GM12874 (cell line): ENCODE data around the gene WNT10A.

Experiments
- CTCF ChIP-seq: IDR thresholded peaks from 2 replicates; pipeline ENCODE4 v1.5.1; 2011; ENCODE audit warnings: low read depth, mild to moderate bottlenecking, control low read depth, low read length, moderate library complexity; ENCODE audit not compliant: insufficient read depth

Gene WNT10A

GRCh38 chr2:218883491-218884490, 3.1 kb downstream of the WNT10A start:
- TF ChIP-seq CTCF = no peak

DNA sequence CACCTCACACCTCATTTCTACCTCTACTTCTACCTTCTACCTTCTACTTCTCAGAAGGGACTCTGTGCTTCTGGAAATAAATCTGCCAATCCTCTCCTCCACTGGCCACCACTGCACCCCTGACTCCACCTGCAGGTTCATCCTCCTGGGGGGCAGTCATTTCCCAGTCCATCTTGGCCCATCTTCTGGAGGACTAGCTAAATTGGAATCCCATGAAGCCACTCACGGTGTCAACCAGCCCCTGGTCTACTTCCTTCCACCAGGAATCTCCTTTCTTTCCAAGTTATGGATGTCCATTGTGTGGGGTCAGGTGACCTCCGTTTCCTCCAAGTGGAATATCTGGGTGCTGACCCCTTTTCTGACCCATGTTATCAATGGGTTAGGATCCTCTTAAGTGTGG, 3.9 kb downstream of the WNT10A start:
- no peak for TF ChIP-seq CTCF

GRCh38 chr2:218885981-218886947, 5.6 kb downstream of the WNT10A start:
- no peak for TF ChIP-seq CTCF

DNA sequence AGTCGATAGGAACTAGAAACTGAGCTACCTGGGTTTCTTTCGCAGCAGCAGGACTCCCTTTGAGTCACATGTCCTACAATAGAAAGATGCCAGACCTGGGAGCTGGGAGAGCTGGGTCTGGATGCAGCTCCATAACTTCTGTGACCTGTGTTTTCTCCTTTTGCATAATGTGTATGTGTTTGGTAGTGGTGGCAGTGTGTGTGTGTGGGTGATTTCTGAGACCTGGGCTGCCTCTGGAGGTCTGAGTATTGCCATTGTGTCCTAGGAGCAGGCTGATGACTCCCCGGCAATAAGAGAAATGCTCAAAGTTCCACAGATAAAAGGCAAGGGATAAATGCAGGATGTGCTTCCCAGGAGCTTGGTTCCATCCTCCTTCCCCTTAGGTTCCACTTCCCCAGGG, 6.4 kb downstream of the WNT10A start:
- no peak for TF ChIP-seq CTCF

GRCh38 chr2:218888341-218888740, 7.7 kb downstream of the WNT10A start:
- no peak for TF ChIP-seq CTCF

DNA sequence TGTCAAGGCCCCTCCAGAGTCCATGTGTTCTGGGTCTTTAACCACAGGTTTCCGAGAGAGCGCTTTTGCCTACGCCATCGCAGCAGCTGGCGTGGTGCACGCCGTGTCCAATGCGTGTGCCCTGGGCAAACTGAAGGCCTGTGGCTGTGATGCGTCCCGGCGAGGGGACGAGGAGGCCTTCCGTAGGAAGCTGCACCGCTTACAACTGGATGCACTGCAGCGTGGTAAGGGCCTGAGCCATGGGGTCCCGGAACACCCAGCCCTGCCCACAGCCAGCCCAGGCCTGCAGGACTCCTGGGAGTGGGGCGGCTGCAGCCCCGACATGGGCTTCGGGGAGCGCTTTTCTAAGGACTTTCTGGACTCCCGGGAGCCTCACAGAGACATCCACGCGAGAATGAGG, 9.3 kb downstream of the WNT10A start:
- TF ChIP-seq CTCF = no peak

DNA sequence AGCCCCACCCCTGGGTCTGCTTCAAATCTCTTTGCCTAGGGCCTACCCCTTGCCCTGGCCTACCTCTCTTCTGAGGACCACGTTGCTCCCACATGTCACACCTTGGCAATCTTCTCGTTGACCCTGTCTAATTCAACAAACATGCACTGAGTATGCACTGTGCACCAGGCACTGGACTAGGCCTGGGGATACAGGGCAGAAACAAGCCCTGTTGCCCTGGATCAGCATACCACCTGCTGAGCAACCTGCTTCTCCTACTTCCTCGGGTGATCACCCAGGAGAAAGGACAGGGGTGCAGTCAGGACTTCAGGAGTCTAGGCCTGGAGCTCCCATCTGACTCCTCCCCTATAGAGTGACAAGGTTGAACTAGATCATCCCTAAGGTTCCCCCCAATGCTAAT, 9.7 kb downstream of the WNT10A start:
- no peak for TF ChIP-seq CTCF
